Measurements from ENCODE around the gene STX12.

DNA sequence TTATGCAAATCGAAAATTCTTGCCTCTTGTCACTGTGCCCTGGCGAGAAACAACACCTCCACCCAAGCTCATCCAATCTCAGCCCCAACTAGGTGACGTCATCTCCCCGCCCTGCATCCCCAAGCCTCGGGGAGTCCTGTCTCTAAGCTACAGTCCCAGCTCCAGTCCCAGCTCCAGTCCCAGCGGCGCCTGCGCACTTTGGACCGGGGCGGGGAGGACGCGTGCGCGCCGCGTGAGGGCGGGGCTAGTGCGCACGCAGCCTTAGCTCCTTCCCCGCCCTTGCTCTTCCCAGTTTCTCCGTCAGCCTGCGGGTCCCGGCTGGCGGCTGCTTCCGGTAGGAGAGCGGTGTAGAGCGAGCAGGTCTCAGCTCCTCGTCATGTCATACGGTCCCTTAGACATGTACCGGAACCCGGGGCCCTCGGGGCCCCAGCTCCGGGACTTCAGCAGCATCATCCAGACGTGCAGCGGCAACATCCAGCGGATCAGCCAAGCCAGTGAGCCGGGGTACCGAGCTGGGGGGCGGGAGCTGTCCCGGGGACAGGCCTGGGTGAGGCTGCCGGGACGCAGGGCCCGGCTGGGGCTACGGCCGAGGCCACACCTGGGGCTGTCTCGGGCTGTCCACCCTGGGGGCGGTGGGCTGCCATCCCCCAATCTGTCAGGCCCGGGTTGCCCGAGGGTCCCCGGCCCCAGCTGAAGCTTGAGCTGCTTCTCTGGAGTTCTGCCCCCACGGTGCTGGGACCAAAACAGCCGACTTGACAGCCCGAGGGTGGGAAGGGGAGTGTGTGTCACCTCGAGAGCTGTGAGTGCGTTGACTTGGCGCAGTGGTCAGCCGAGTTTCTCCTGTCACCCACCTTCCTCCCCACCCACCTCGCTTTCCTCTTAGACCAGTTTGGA, at the start of gene STX12:
- TF ChIP-seq POLR2A (IDR thresholded peaks at IDR 0.05) (peak; percentile 88), CTCF (IDR thresholded peaks at IDR 0.05) (peak in 1 of 4 donors; percentile 9)
